Suppressor macrophage (primary cell): Measurements from ENCODE around the gene SNX14.
A peak's percentile ranks its signal among the peaks of the same experiment; 100 is the strongest.

Experiments used
- DNase-seq, 4 experiments: peaks; one replicate each; pipeline ENCODE4 v3.0.0-alpha.2; 2020 to 2022

Gene SNX14

GRCh38 chr6:85496856-85497255 lies 96.8 kb downstream of the SNX14 start:
- no peak for DNase-seq

GRCh38 chr6:85496009-85496579 lies 97.6 kb downstream of the SNX14 start:
- no peak for DNase-seq

GRCh38 chr6:85494547-85495536 lies 98.8 kb downstream of the SNX14 start:
- DNase-seq = peak in 2 of 4 experiments; percentile 29 to 42

- DNase-seq = peak; percentile 15 to 71 (median 40)
Measured at GRCh38 chr6:85493389-85493788, 100.3 kb downstream of the SNX14 start.

- no peak for DNase-seq
Measured at GRCh38 chr6:85490516-85491248, 103.0 kb downstream of the SNX14 start.

- DNase-seq = no peak
Measured at GRCh38 chr6:85484948-85485347, 108.7 kb downstream of the SNX14 start.

- DNase-seq = no peak
Measured at GRCh38 chr6:85483846-85484245, 109.8 kb downstream of the SNX14 start.

GRCh38 chr6:85482905-85483700 lies 110.6 kb downstream of the SNX14 start:
- DNase-seq = peak; percentile 77 to 92 (median 83)

- no peak for DNase-seq
Measured at GRCh38 chr6:85482206-85482904, 111.3 kb downstream of the SNX14 start.

GRCh38 chr6:85479208-85479607 lies 114.5 kb downstream of the SNX14 start:
- no peak for DNase-seq

- DNase-seq = no peak
Measured at GRCh38 chr6:85476532-85476931, 117.1 kb downstream of the SNX14 start.

- DNase-seq = no peak
Measured at GRCh38 chr6:85473748-85474147, 119.9 kb downstream of the SNX14 start.

GRCh38 chr6:85472744-85473143 lies 120.9 kb downstream of the SNX14 start:
- DNase-seq = no peak

GRCh38 chr6:85470023-85470410 lies 123.6 kb downstream of the SNX14 start:
- peak; percentile 35 to 61 (median 48) for DNase-seq

GRCh38 chr6:85469276-85470022 lies 124.2 kb downstream of the SNX14 start:
- no peak for DNase-seq

- peak in 3 of 4 experiments; percentile 7 to 42 (median 16) for DNase-seq
Measured at GRCh38 chr6:85468326-85468725, 125.3 kb downstream of the SNX14 start.

GRCh38 chr6:85465762-85466161 lies 127.9 kb downstream of the SNX14 start:
- peak in 2 of 4 experiments; percentile 25 to 34 for DNase-seq

- DNase-seq = peak; percentile 54 to 85 (median 58)
Measured at GRCh38 chr6:85464722-85465150, 128.9 kb downstream of the SNX14 start.

- DNase-seq = peak; percentile 69 to 90 (median 80)
Measured at GRCh38 chr6:85464260-85464644, 129.4 kb downstream of the SNX14 start.

GRCh38 chr6:85463621-85464259 lies 129.9 kb downstream of the SNX14 start:
- no peak for DNase-seq
